OCI-LY3 (cell line): ENCODE results near the gene SF3B6.

ENCODE experiments used
- EZH2phosphoT487 ChIP-seq: fragments of 200-600 bp; shearing (Covaris generic); IDR thresholded peaks from 2 replicates; pipeline ENCODE4 v1.6.1; 2018; ENCODE audit warnings: antibody characterized with exemption, mixed run types, low read depth
- TF ChIP-seq, protein P1 (sequence below): fragments of 200-600, 300-600 bp; sonication (generic); IDR thresholded peaks from 2 replicates; pipeline ENCODE4 v1.5.1; 2014; ENCODE audit warnings: antibody characterized with exemption, low read length, low read depth

DNA sequence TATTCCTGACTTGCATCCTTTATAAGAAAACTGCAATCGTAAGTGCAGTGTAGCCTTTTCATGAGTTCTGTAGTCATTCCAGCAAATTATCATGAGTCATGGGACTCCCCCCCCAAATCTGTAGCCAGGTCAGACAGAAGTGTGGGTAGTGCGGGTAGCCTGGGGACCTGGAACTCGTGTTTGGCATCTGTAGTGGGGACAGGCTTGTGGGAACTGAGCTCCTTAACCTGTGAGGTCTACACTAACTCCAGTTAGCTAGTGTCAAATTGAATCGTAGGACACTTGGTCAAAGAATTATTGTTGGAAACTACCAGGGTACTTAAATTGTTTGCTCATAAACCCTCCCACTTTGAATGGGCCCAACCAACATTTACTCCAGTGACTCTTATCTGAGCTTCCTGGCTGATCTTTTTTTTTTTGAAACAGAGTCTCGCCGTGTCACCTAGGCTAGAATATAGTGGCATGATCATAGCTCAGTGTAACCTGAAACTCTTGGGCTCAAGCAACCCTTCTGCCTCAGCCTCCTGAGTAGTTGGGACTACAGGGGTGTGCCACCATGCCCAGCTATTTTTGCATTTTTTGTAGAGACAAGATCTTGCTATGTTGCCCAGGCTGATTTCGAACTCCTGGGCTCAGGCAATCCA lies 34.7 kb upstream of the SF3B6 start:
- TF ChIP-seq, protein P1, sequence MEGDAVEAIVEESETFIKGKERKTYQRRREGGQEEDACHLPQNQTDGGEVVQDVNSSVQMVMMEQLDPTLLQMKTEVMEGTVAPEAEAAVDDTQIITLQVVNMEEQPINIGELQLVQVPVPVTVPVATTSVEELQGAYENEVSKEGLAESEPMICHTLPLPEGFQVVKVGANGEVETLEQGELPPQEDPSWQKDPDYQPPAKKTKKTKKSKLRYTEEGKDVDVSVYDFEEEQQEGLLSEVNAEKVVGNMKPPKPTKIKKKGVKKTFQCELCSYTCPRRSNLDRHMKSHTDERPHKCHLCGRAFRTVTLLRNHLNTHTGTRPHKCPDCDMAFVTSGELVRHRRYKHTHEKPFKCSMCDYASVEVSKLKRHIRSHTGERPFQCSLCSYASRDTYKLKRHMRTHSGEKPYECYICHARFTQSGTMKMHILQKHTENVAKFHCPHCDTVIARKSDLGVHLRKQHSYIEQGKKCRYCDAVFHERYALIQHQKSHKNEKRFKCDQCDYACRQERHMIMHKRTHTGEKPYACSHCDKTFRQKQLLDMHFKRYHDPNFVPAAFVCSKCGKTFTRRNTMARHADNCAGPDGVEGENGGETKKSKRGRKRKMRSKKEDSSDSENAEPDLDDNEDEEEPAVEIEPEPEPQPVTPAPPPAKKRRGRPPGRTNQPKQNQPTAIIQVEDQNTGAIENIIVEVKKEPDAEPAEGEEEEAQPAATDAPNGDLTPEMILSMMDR: no peak
- no peak for TF ChIP-seq EZH2phosphoT487
